Activated CD8-positive, alpha-beta memory T cell treated with anti-CD3 and anti-CD28 coated beads, Interleukin-2, amount 10 ng/mL, durations not matched to agents 7 days and 5 days (primary cell): Measurements from ENCODE around the gene HERC3. TPM values are rescaled to one million over a fixed set of nuclear protein-coding genes. Genes with fewer than 3 reads are reported as not detected.

Experiments used
- ATAC-seq: fragments of 150-1000 bp; cut with Tn5 transposase; one replicate; pipeline ENCODE4 v1.10.0; 2021; ENCODE audit warnings: moderate library complexity
- CTCF ChIA-PET: fragments of 350-600 bp; sonication (Branson Sonifier 250); formaldehyde crosslinking; loops from one replicate; lab custom pipeline; 2021; ENCODE audit warnings: antibody characterized with exemption; lab: Charles Lee
- DNase-seq: peaks from one replicate; pipeline ENCODE4 v3.0.0-alpha.2; 2020
- H3K27ac Mint-ChIP-seq: one replicate; pipeline ENCODE4 v1.8.0; 2021; ENCODE audit warnings: mild to moderate bottlenecking, mixed read lengths
- H3K27me3 Mint-ChIP-seq: one replicate; pipeline ENCODE4 v1.8.0; 2021; ENCODE audit warnings: mixed read lengths
- H3K36me3 Mint-ChIP-seq: one replicate; pipeline ENCODE4 v1.8.0; 2021; ENCODE audit warnings: mild to moderate bottlenecking, mixed read lengths
- H3K4me1 Mint-ChIP-seq: one replicate; pipeline ENCODE4 v1.8.0; 2021; ENCODE audit warnings: mixed read lengths
- H3K4me3 Mint-ChIP-seq: one replicate; pipeline ENCODE4 v1.8.0; 2021; ENCODE audit warnings: mild to moderate bottlenecking, moderate library complexity, mixed read lengths
- H3K9me3 Mint-ChIP-seq: one replicate; pipeline ENCODE4 v1.8.0; 2022; ENCODE audit warnings: low read depth, mixed read lengths
- total RNA-seq, 2 experiments: library from RNA; stranded (reverse); gene quantifications; one replicate each; pipeline ENCODE4 v1.2.3, GENCODE V29; 2021

HERC3 gene
- total RNA-seq: 10 to 100 TPM; 21.3 to 24.9 TPM

GRCh38 chr4:88591787-88592599 lies at the start of gene HERC3:
Gene HERC3, plus strand, starts transcription at chr4:88592480. Its CDS starts 13,344 bp downstream, at chr4:88605824.
- Mint-ChIP-seq H3K27ac (peak within 1 kb of the TSS; percentile 77), H3K4me1 (peaks cover 35% of the 10 kb centered on the region), H3K9me3 (no peaks in the 10 kb centered on the region), H3K4me3 (peak within 1 kb of the TSS; percentile 85), H3K27me3 (peaks cover 17% of the 10 kb centered on the region), H3K36me3 (peaks cover 15% of the 10 kb centered on the region)
- DNase-seq (peak; percentile 90), ATAC-seq (peak; percentile 96)
- CTCF ChIA-PET: interaction anchor here (0.7 to 1.6 kb wide), 6 partner anchors 8 to 405 kb away, joined by 3 to 5 read pairs (median 3); no protein-coding TSS in a partner anchor

- CTCF ChIA-PET: no interaction called here
- no peaks in the 10 kb centered on the region for H3K9me3 Mint-ChIP-seq
- H3K4me1 Mint-ChIP-seq: no peaks in the 10 kb centered on the region
- no peak for DNase-seq
- no peak overlapping the region for H3K27ac Mint-ChIP-seq
- no peaks in the 10 kb centered on the region for H3K36me3 Mint-ChIP-seq
- no peak overlapping the region for H3K4me3 Mint-ChIP-seq
- no peak for ATAC-seq
- no peaks in the 10 kb centered on the region for H3K27me3 Mint-ChIP-seq
These were observed 42.5 kb upstream of the HERC3 start for GRCh38 chr4:88549815-88550214.

GRCh38 chr4:88567591-88567990 lies 24.7 kb upstream of the HERC3 start:
- Mint-ChIP-seq H3K9me3 (no peaks in the 10 kb centered on the region), H3K4me3 (no peak overlapping the region), H3K27me3 (peaks cover 34% of the 10 kb centered on the region), H3K27ac (no peak overlapping the region), H3K36me3 (no peaks in the 10 kb centered on the region), H3K4me1 (no peaks in the 10 kb centered on the region)
- DNase-seq (no peak), ATAC-seq (no peak)
- CTCF ChIA-PET: interaction anchor here (1.2 kb wide), 1 partner anchor 42 kb away, joined by 3 read pairs; no protein-coding TSS in a partner anchor

GRCh38 chr4:88570001-88570400 lies 22.3 kb upstream of the HERC3 start:
- Mint-ChIP-seq H3K36me3 (no peaks in the 10 kb centered on the region), H3K4me1 (no peaks in the 10 kb centered on the region), H3K4me3 (no peak overlapping the region), H3K27me3 (peaks cover 23% of the 10 kb centered on the region), H3K27ac (no peak overlapping the region), H3K9me3 (no peaks in the 10 kb centered on the region)
- CTCF ChIA-PET: no interaction called here
- DNase-seq: no peak
- no peak for ATAC-seq

GRCh38 chr4:88573276-88573980 lies 18.9 kb upstream of the HERC3 start:
- Mint-ChIP-seq H3K4me1 (no peaks in the 10 kb centered on the region), H3K27ac (no peak overlapping the region), H3K27me3 (peaks cover 10% of the 10 kb centered on the region), H3K4me3 (no peak overlapping the region), H3K9me3 (no peaks in the 10 kb centered on the region), H3K36me3 (no peaks in the 10 kb centered on the region)
- CTCF ChIA-PET: no interaction called here
- no peak for ATAC-seq
- DNase-seq: no peak

GRCh38 chr4:88573995-88574394 lies 18.3 kb upstream of the HERC3 start:
- CTCF ChIA-PET: no interaction called here
- H3K9me3 Mint-ChIP-seq: no peaks in the 10 kb centered on the region
- no peak for DNase-seq

GRCh38 chr4:88575186-88575585 lies 17.1 kb upstream of the HERC3 start:
- CTCF ChIA-PET: no interaction called here
- H3K27ac Mint-ChIP-seq: no peak overlapping the region
- H3K9me3 Mint-ChIP-seq: no peaks in the 10 kb centered on the region
- no peaks in the 10 kb centered on the region for H3K4me1 Mint-ChIP-seq
- no peaks in the 10 kb centered on the region for H3K36me3 Mint-ChIP-seq
- ATAC-seq: no peak
- DNase-seq: no peak
- H3K4me3 Mint-ChIP-seq: no peak overlapping the region
- no peaks in the 10 kb centered on the region for H3K27me3 Mint-ChIP-seq

More at GRCh38 chr4:88573995-88574394, 18.3 kb upstream of the HERC3 start:
- H3K4me1 Mint-ChIP-seq: no peaks in the 10 kb centered on the region
- H3K27me3 Mint-ChIP-seq: peaks cover 10% of the 10 kb centered on the region
- H3K27ac Mint-ChIP-seq: no peak overlapping the region
- H3K36me3 Mint-ChIP-seq: no peaks in the 10 kb centered on the region
- no peak overlapping the region for H3K4me3 Mint-ChIP-seq
- ATAC-seq: no peak

GRCh38 chr4:88582493-88582892 lies 9.8 kb upstream of the HERC3 start:
- no peaks in the 10 kb centered on the region for H3K9me3 Mint-ChIP-seq

GRCh38 chr4:88583631-88584470 lies 8.4 kb upstream of the HERC3 start:
- ATAC-seq (no peak), DNase-seq (no peak)
- CTCF ChIA-PET: interaction anchor here (0.7 to 1.1 kb wide), 2 partner anchors 8 to 86 kb away, joined by 3 read pairs; partner anchors contain the start of gene HERC3
- Mint-ChIP-seq H3K9me3 (no peaks in the 10 kb centered on the region), H3K36me3 (no peaks in the 10 kb centered on the region), H3K27ac (no peak overlapping the region), H3K4me1 (no peaks in the 10 kb centered on the region), H3K4me3 (no peak overlapping the region), H3K27me3 (peaks cover 3% of the 10 kb centered on the region)

More at GRCh38 chr4:88582493-88582892, 9.8 kb upstream of the HERC3 start:
- no peak overlapping the region for H3K27ac Mint-ChIP-seq
- peaks cover 1% of the 10 kb centered on the region for H3K27me3 Mint-ChIP-seq
- H3K4me1 Mint-ChIP-seq: no peaks in the 10 kb centered on the region
- ATAC-seq (no peak), DNase-seq (no peak)
- CTCF ChIA-PET: interaction anchor here (0.6 kb wide), 1 partner anchor 385 kb away, joined by 3 read pairs; no protein-coding TSS in a partner anchor
- H3K4me3 Mint-ChIP-seq: no peak overlapping the region
- H3K36me3 Mint-ChIP-seq: no peaks in the 10 kb centered on the region

- DNase-seq (no peak), ATAC-seq (no peak)
- H3K4me1 Mint-ChIP-seq: no peaks in the 10 kb centered on the region
- H3K4me3 Mint-ChIP-seq: no peak overlapping the region
- peaks cover 3% of the 10 kb centered on the region for H3K27me3 Mint-ChIP-seq
- no peak overlapping the region for H3K27ac Mint-ChIP-seq
- no peaks in the 10 kb centered on the region for H3K36me3 Mint-ChIP-seq
- no peaks in the 10 kb centered on the region for H3K9me3 Mint-ChIP-seq
- CTCF ChIA-PET: no interaction called here
These were observed 7.8 kb upstream of the HERC3 start for GRCh38 chr4:88584471-88584900.

GRCh38 chr4:88585917-88586316 lies 6.4 kb upstream of the HERC3 start:
- Mint-ChIP-seq H3K36me3 (no peaks in the 10 kb centered on the region), H3K27me3 (peaks cover 10% of the 10 kb centered on the region), H3K4me3 (no peak overlapping the region), H3K4me1 (no peaks in the 10 kb centered on the region), H3K9me3 (no peaks in the 10 kb centered on the region), H3K27ac (no peak overlapping the region)
- no peak for ATAC-seq
- CTCF ChIA-PET: no interaction called here
- DNase-seq: no peak

- Mint-ChIP-seq H3K4me1 (peaks cover 6% of the 10 kb centered on the region), H3K4me3 (no peak overlapping the region), H3K27ac (no peak overlapping the region), H3K9me3 (no peaks in the 10 kb centered on the region), H3K27me3 (peaks cover 17% of the 10 kb centered on the region), H3K36me3 (no peaks in the 10 kb centered on the region)
- CTCF ChIA-PET: no interaction called here
- ATAC-seq (no peak), DNase-seq (no peak)
These were observed 5.0 kb upstream of the HERC3 start for GRCh38 chr4:88587306-88587705.
